GM21825 (cell line): ENCODE measurements around the gene SLC25A48.
"Not testable (repeated sequence)": the region's sequence is repeated elsewhere in the genome, so short reads cannot be mapped to it uniquely, and the experiment has no call there.

Experiments
- ATAC-seq: cut with Tn5 transposase; IDR thresholded peaks from one replicate; pipeline ENCODE4 v1.9.1; 2021; ENCODE audit warnings: mild to moderate bottlenecking, moderate library complexity; ENCODE audit not compliant: unreplicated experiment

The SLC25A48 gene

GRCh38 chr5:135829681-135830383 lies 4.6 kb upstream of the SLC25A48 start:
- no peak for ATAC-seq

DNA sequence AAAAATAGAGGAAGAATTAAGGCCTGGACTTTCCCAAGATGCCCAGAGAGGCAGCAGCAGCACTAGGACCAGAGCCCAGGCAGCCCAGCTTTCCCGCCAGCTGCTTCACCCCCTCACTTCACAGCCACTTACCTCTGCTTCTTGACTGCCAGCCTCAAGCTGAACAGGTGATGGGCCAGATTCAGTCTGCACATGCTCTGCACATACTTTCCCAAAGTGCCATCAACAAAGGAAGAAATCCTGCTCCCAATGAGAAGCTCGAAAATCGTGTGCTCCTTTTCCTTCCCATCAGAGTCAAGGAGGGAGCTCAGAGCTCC lies 4.1 kb upstream of the SLC25A48 start:
- ATAC-seq: no peak

DNA sequence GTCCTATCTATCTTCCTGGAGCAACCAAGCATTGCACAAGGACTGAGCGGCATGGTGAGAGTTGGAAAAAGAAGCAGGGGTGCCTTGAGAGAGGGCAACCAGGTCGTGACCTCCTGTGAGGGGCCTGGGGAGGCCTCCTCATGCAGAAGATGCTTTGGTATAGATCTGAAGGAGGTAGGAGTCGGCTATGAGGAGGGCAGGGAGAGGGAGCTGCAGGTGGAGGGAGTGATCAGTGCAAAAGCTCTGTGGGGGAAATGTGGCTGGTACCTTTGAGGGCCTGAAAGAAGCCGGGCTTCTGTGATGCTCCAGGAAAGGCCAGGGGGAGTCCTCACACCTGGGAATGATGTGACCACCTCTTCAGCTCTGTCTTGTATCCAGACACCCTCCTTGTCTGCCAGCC lies 3.6 kb upstream of the SLC25A48 start:
- ATAC-seq: no peak

GRCh38 chr5:135831439-135831838 lies 3.0 kb upstream of the SLC25A48 start:
- ATAC-seq: no peak

DNA sequence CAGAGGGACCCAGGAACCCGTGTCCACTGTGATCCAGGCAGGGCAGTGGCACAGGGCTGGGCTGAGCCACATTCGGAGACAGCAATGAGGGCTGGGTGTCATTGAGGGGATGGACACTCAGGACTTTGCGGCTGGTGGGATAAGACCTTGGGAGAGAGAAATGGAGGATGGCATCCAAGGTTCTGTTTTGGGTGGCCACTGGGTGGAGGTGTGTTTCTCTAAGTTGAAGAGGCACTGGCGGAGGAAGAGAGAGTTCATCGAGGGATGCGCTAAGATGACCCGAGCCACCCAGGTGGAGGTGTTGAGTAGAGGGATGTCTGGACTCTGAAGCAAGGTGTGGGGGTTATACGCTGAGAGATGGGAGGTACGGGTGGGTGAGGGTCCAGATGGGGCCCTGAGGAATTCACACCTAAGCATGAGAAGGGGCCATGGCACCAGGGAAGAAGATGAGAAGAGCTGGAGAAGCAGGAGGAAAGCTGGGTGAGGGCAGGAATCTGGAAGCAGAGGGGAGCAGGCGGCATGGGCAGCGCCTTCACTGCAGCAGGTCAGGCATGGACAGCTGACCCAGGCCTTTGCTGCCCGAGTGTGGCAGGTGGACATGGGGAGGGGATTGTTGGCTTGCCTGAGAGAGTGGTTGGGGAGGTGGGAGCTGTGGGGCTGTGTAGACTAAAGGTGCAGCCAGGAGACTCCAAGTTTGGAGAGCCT lies 2.5 kb upstream of the SLC25A48 start:
- ATAC-seq: no peak

DNA sequence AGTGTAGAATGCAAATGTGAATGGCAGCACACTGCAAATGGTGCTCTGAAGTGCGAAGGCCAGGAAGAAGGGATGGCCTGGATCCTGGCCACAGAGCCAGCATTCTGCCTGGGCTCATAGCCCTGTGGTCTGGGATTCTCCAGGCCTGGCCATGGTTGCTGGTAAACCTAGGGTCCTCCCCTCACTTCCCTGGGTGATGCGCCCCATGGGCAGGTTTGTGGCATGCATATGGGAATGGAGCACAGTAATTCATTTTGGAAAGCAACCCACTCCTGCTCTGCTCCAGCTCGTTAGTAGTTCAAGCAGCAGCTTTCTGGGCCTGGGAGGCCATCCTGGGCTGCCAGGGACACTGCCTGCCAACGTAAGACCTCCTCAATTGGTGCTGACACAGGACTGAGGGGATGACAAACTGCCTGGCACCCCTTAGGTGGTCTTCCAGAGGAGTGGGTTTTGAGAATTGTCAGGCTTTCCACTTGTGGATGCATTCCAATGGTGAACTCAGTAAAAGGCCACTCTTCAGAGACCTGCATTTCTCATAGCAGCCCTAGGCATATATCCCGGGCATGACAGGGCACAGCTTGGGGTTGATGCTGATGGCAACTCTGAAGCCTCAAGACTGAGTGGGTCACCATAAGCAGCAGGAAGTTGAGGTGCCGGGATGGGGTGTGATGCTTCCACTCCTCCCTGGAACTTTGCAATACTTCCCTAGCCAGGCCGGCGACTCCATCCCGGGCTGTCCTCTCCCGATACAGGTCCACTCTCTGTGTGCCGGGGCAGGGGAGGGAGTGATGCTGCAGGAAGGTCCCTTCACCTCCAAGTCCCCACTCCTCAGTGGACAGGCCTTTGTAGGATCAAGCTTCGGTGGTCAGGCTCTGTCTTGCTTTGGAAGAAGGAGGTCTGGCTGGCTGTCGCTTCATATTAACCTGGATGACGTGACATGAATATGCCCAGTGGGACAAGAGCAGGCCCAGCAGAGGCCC lies 1.2 kb upstream of the SLC25A48 start:
- no peak for ATAC-seq

GRCh38 chr5:135833961-135834638 lies 363 bp upstream of the SLC25A48 start:
- peak; percentile 86 for ATAC-seq

DNA sequence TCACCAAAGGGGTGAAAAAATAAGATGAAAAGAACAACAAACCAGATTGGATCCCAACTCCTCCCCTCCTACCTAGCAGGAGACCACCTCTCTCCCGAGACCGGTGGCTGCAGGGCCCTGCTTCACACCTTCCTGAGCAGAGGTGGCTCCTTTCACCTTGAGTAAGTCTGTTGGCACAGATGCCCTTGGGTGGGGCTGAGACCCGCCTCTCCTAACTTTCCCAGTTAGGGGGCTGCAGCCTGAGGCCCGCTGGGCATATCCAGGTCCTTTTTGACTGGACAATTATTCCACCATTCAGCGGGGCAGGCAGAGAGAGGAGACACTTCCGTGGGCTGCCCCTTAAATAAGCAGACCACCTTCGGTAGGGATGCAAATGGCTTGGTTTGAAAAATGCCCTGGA lies 1.3 kb downstream of the SLC25A48 start:
- ATAC-seq: no peak

DNA sequence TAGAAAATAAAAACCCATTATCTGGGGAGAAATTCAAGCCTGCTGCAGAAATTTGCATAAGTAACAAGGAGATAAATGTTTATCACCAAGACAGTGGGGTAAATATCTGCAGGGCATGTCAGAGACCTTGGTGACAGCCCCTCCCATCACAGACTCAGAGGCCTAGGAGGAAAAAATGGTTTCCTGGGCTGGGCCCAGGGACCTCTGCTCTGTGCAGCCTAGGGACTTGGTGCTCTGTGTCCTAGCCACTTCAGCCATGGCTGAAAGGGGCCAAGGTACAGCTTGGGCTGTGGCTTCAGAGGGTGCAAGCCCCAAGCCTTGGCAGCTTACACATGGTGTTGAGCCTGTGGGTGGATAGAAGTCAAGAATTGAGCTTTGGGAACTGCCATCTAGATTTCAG lies 3.9 kb downstream of the SLC25A48 start:
- ATAC-seq: not testable (repeated sequence)

DNA sequence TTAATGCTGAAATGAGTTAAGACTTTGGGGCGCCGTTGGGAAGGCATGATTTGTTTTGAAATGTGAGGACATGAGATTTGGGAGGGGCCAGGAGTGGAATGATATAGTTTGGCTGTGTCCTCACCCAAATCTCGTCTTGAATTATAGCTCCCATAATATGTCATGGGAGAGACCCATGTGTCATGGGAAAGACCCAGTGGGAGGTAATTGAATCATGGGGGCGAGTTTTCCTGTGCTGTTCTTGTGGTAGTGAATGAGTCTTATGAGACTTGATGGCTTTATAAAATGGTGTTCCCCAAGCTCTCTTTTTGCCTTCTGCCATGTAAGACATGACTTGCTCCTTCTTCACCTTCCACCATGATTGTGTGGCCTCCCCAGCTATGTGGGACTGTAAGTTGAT lies 5.1 kb downstream of the SLC25A48 start:
- no peak for ATAC-seq

DNA sequence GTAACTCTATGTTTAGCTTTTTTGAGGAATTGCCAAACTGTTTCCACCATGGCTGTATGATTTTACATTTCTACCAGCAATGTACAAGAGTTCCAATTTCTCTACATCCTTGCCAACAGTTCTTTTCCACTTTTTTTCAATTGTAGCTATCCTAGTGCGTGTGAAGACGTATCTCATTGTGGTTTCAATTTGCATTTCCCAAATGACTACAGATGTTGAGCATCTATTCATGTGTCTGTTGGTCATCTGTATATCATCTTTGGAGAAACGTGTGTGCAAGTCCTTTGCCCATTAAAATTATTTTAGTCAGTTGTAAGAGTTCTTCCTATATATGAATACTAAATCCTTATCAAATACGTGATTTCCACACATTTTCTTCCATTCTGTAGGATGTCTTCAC lies 6.5 kb downstream of the SLC25A48 start:
- ATAC-seq: no peak

- ATAC-seq: no peak
Observed at GRCh38 chr5:135842737-135843136, 8.3 kb downstream of the SLC25A48 start.

DNA sequence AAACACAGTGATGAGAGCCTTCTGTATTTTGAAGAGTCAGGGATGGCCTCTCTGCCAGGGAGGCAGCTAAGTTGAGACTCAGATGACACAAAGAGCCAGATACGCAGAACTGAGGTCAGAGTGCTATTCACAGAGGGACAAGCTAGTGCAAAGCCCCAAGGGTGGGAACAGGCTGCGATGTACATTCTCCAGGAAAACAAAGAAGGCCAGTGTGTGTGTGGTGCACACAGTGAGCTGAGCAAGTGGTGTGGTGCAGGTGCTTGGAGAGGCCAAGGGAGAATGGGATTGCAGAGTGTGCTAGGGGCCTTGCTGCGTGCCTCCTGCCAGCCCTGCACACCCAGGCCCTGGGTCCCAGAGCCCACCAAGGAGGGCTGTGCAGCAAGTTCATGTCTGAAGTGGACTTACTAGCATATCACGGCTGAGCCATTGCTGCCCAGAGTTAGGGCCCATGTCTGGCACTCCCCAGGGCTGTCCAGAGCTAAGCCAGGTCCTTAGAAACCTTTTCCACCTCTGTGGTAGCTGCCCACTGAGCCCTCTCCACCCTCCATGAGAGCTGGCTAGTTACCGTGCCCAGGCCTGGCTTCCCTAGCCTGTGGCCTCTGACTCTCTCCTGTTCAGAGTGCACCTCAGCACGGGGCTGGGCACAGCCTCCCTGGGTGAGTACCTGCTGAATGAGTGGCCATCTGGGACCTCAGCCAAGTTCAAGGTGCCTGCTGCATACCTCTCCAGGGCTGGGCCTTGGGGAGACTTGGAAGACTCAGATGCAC lies 9.3 kb downstream of the SLC25A48 start:
- ATAC-seq: no peak

DNA sequence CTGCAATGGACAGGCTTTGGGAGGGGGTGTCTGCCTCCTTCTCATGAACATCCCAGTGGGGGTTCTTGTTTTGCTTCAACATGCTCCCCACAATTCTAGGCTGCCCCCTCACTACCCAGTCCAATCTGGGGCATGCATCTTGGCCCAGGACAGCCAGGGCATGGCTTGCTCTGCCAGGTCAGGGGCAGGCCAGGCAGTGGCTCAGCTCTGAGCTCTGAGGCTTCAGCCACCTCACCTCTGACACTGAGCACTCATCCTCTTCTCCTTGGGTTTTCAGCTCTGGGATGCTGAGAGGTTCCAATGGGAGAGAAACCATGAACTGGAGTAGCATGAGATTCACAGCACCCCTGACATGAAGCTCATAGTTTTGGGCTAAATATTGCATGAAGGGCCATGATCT lies 11.8 kb downstream of the SLC25A48 start:
- no peak for ATAC-seq

- ATAC-seq: no peak
Observed at GRCh38 chr5:135847976-135848375, 13.5 kb downstream of the SLC25A48 start.

- no peak for ATAC-seq
Observed at GRCh38 chr5:135850231-135850630, 15.8 kb downstream of the SLC25A48 start.

DNA sequence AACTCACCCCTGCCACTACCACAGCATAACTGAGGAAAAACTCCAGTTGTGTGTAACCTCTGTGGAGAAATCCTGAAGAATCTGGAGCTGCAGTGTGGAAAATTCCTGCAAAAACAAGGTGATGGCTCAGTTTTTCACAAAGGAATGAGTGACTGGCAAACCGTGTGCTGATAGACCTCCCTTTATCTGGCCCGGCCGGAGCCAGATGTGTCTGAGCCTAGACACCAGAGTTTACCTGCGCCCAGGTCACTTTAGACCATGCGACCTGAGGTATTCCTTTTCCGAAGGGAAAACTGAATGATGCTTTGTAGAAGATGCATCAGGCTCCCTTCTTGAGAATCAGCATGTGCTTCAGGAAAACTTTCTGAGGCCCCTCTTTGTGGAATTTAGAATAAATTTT lies 16.2 kb downstream of the SLC25A48 start:
- no peak for ATAC-seq

GRCh38 chr5:135851186-135851914 lies 16.9 kb downstream of the SLC25A48 start:
- ATAC-seq: no peak

DNA sequence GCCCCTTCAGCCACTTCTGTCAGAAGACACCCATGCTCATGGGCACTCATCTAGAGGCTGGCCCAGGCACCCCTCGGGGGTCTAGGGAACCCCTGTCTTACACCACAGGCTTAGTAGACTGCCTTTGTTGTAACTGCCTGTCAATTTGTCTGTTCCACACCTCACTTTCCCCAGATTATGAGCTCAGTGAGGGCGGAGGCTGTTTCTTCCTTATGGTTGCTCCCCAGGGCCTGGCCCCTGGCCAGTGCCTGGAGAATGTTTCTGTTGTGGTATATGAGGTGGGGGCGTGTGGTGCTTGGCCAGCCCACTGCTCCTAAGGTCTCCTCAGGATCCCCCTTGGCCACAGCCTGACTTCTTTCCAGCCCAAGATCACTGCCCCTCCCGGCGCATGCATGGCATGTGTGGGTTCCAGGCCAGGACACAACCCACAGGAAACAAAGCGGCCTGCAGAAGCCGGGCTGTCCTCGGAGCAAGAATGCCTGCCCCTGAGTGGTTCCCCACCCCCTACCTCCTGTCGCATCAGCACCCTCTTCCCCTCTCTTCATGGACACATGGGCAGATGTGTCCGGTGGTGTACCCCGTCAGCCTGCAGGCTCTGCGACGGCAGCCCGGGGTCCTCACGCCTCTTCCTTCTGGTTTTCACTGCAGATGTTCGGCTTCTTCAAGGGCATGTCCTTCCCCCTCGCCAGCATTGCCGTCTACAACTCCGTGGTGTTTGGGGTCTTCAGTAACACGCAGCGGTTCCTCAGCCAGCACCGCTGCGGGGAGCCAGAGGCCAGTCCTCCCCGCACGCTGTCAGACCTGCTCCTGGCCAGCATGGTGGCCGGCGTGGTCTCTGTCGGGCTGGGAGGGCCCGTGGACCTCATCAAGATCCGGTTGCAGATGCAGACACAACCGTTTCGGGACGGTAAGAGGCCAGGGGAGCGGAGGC lies 17.7 kb downstream of the SLC25A48 start:
- ATAC-seq: no peak
